VCaP (cell line): ENCODE measurements around the gene CTSC.

Experiments used
- H3K27ac ChIP-seq: fragments of 450-650 bp; 2 replicates; pipeline ENCODE4 v1.5.1; 2017
- CTCF ChIP-seq: fragments of 450-650 bp; conservative IDR thresholded peaks from 2 replicates; pipeline ENCODE4 v1.5.1; 2017; ENCODE audit warnings: mild to moderate bottlenecking, moderate library complexity

Gene CTSC

DNA sequence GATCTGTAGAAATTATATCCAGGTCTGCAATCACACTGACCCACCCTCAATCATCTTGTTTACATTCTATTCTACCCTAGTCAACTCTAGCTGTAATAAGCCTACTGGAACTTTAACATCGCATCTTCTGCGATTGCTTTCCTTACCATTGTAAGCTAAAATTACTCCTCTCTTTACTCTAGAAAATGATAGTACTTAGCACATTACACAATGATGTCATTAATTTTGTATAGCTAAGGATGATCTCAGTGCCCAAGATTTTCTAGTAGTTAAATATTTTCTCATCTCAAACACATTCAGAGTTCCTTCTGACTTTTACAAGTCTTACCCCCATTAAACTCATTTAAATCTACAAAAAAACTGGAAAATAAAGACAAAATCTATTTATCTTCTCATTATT, 39.6 kb upstream of the CTSC start:
- H3K27ac ChIP-seq = no peak overlapping the region
- no peak for TF ChIP-seq CTCF

DNA sequence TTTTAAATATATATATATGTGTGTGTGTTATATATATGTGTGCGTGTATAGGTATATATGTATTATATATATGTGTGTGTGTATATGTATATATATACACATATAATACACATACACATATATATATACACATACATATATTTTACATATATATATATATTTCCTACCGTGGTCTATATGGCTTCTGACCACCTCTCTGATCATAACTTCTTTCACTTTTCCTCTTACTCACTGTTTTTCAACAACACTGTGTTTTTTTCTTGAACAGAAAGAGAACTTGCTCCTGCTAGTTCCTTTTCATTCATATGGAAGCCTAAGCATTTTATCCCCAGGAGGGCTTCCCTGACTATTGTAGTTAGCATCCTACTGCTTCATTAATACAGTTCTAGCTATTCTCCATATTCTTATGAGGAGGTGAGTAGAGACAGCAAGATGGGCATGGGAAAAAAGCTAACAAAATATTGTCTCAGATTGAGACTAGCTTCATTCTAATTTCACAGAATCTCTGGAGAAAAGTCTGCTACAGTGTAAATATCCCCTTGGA, 38.5 kb upstream of the CTSC start:
- H3K27ac ChIP-seq = no peak overlapping the region
- no peak for TF ChIP-seq CTCF

DNA sequence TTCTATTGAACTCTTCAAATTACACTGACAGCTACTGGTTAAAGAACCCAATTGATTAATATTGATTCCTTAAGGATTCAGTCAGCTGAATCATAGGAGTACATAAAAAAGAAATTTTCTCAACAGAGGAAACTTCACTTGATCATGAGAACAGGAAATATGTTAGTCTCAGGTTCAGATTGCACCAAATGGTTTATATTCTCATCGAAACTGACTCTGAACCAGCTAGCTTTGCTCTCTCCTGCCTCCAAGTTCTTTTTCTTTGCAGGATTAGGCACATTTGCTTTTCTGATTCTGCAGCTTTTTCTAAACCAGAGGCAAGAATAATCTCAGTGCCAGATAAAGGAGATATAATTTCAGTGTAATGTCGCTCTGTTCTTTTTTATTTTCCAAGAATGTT, 33.2 kb upstream of the CTSC start:
- TF ChIP-seq CTCF = no peak
- no peak overlapping the region for H3K27ac ChIP-seq

GRCh38 chr11:88367310-88367709, 29.8 kb upstream of the CTSC start:
- no peak overlapping the region for H3K27ac ChIP-seq
- no peak for TF ChIP-seq CTCF

DNA sequence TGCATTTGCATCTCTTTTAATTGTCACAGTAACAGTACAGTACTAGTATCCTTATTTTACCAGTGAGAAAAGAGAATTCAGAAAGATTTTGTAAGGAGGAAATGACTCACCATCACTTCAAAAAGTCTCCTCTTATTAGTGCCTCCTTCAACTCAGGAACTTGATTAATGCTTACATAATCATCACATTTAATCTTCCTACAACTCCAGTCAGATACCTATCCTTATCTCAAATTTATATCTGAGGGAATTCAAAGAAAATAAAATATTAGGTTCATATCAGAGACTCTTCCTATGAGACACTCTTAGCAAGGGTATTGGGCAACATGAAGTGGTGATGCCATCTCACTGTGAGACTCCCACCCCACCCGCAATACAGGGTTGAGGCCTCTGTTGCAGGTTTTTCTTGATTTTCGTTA, 26.1 kb upstream of the CTSC start:
- no peak overlapping the region for H3K27ac ChIP-seq
- no peak for TF ChIP-seq CTCF

- TF ChIP-seq CTCF = no peak
- H3K27ac ChIP-seq = no peak overlapping the region
Measured at GRCh38 chr11:88363004-88363403, 25.5 kb upstream of the CTSC start.

GRCh38 chr11:88360141-88360540, 22.6 kb upstream of the CTSC start:
- no peak for TF ChIP-seq CTCF
- no peak overlapping the region for H3K27ac ChIP-seq
